ENCODE data around the gene HPX.
A peak's percentile ranks its signal among the peaks of the same experiment; 100 is the strongest.

HPX gene

DNA sequence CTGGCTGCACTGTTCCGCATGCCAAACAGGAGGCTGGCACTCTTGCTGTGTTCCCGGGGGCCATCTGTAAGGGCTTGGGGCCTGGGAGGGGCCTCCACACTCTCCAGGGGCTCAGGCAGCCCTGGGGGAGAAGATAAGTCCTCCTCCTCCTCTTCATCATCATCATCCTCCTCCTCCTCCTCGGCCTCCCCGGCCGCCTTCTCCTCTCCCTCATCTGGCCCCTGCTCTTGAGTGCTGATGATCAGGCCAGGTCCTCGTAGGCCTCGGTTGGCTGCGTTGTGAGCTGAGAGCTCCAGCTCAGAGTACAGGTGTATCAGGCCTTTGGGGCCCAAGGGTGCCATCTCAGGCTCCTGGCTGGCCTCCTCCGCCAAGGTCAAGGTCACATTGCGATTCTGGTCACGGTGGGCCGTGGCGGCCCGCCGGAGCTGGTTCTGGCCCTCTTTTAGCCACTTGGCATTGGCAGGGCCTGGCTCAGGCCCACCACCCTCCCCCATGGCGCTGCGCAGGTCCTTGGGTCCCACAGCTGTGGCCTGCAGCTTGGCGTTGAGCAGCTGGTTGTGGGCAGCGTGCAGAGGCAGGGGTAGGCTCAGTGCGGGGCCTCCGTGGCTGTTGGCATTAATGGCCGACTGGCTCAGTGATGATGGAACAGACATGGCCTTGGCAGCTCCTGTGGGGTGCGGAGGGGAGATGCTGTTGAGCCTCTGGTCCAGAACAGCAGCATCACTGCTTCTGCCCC, 29.9 kb downstream of the HPX start:
- H3K27me3 Mint-ChIP-seq = no peaks in the 10 kb centered on the region
- peaks cover 37% of the 10 kb centered on the region for H3K4me1 Mint-ChIP-seq
- H3K27ac Mint-ChIP-seq = peak overlapping the region; percentile 86
- no peak overlapping the region for H3K4me3 Mint-ChIP-seq
- peaks cover 6% of the 10 kb centered on the region for H3K36me3 Mint-ChIP-seq
- no peaks in the 10 kb centered on the region for H3K9me3 Mint-ChIP-seq

DNA sequence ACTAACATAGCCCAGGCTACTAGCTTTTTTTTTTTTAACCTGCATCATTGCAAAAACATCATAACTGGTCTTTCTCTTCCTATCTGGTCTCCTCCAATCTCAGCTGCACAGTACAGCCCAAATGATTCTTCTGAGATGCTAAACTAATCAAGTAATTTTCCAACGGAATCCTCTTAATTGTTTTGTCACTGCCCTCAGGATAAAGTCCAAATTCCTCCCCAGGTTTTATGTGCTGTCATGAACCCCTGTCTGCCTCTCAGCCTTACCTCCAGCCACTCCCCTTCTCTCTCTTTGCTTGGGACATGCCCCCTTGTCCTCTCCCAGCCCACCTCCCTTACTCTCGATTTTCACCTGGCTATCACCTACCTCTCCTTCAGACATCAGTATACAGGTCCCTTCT, 34.4 kb downstream of the HPX start:
- peaks cover 6% of the 10 kb centered on the region for H3K36me3 Mint-ChIP-seq
- H3K27me3 Mint-ChIP-seq = no peaks in the 10 kb centered on the region
- peak overlapping the region; percentile 83 for H3K27ac Mint-ChIP-seq
- H3K9me3 Mint-ChIP-seq = no peaks in the 10 kb centered on the region
- H3K4me3 Mint-ChIP-seq = peak overlapping the region; percentile 60
- H3K4me1 Mint-ChIP-seq = peaks cover 76% of the 10 kb centered on the region

GRCh38 chr11:6405846-6406245, 34.9 kb downstream of the HPX start:
- Mint-ChIP-seq H3K4me1 (peaks cover 81% of the 10 kb centered on the region), H3K4me3 (peak overlapping the region; percentile 60), H3K27ac (peak overlapping the region; percentile 83), H3K9me3 (no peaks in the 10 kb centered on the region), H3K36me3 (peaks cover 6% of the 10 kb centered on the region), H3K27me3 (no peaks in the 10 kb centered on the region)

- H3K4me3 Mint-ChIP-seq = no peak overlapping the region
- peaks cover 5% of the 10 kb centered on the region for H3K36me3 Mint-ChIP-seq
- peak overlapping the region; percentile 83 for H3K27ac Mint-ChIP-seq
- H3K9me3 Mint-ChIP-seq = no peaks in the 10 kb centered on the region
- no peaks in the 10 kb centered on the region for H3K27me3 Mint-ChIP-seq
- H3K4me1 Mint-ChIP-seq = peaks cover 84% of the 10 kb centered on the region
Observed at GRCh38 chr11:6405052-6405667, 35.6 kb downstream of the HPX start.

DNA sequence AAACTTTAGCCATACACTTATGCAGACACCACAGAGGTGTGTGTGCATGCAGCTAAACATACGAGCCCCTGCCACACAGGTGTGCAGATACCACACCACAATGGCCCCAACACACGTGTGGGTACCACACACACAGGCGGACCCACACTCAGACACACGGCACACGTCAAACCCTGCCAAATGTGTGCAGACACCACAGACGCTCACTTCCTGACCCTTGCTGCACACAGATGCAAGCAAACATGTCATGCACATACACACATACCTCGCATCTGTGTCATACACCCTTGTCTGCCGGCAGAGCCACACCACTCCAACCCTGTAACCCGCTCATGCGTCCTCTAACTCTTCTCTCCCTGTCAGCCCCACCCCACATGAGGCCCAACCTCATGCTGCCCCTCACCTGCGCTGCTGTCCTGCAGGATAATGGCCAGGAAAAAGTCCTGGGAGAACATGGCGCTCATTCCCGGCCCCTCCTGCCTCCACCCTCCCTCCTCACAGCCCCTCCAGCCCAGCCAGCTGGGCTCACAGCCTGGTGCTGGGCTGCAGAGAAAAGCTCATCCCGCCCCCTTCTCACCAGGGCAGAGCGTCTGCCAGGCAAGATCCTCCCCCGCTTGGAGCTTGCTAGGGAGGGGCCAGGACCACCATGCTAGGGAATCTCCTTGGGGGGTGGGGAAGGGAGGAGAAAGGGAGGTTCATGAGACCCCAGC, 36.3 kb downstream of the HPX start:
- no peaks in the 10 kb centered on the region for H3K9me3 Mint-ChIP-seq
- peak overlapping the region; percentile 77 for H3K27ac Mint-ChIP-seq
- no peaks in the 10 kb centered on the region for H3K27me3 Mint-ChIP-seq
- H3K36me3 Mint-ChIP-seq = peaks cover 5% of the 10 kb centered on the region
- H3K4me1 Mint-ChIP-seq = peaks cover 84% of the 10 kb centered on the region
- peak overlapping the region; percentile 64 for H3K4me3 Mint-ChIP-seq

- Mint-ChIP-seq H3K9me3 (no peaks in the 10 kb centered on the region), H3K27me3 (no peaks in the 10 kb centered on the region), H3K27ac (peak overlapping the region; percentile 52), H3K36me3 (peaks cover 9% of the 10 kb centered on the region), H3K4me3 (peak overlapping the region; percentile 83), H3K4me1 (peaks cover 87% of the 10 kb centered on the region)
Observed at GRCh38 chr11:6403539-6403938, 37.2 kb downstream of the HPX start.

- peaks cover 10% of the 10 kb centered on the region for H3K36me3 Mint-ChIP-seq
- H3K4me3 Mint-ChIP-seq = peak overlapping the region; percentile 83
- H3K27ac Mint-ChIP-seq = peak overlapping the region; percentile 93
- peaks cover 87% of the 10 kb centered on the region for H3K4me1 Mint-ChIP-seq
- no peaks in the 10 kb centered on the region for H3K9me3 Mint-ChIP-seq
- H3K27me3 Mint-ChIP-seq = no peaks in the 10 kb centered on the region
Observed at GRCh38 chr11:6402561-6402981, 38.2 kb downstream of the HPX start.

- Mint-ChIP-seq H3K4me3 (peak overlapping the region; percentile 83), H3K9me3 (no peaks in the 10 kb centered on the region), H3K27ac (peak overlapping the region; percentile 93), H3K36me3 (peaks cover 10% of the 10 kb centered on the region), H3K27me3 (no peaks in the 10 kb centered on the region), H3K4me1 (peaks cover 84% of the 10 kb centered on the region)
Observed at GRCh38 chr11:6402061-6402470, 38.7 kb downstream of the HPX start.

DNA sequence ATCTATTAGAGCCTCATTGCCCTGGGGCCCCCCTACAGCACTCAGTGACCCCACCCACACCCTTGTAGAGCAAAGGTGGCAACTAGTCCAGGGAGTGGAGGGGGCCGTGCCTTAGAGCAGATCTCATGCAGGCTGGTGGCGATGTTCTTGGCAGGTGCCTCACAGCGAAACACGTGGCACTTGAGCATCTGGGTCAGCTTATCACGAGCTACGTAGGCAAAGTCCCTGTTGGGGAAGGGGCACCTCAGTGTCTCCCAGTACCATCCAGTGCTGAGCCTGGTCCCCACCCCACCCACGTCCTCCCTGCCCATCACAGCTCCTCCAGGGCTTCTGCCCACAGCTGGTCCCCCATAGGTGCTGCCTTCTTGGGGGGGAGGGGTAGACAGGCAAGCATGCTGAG, 39.3 kb downstream of the HPX start:
- H3K9me3 Mint-ChIP-seq = no peaks in the 10 kb centered on the region
- H3K4me1 Mint-ChIP-seq = peaks cover 84% of the 10 kb centered on the region
- no peaks in the 10 kb centered on the region for H3K27me3 Mint-ChIP-seq
- no peak overlapping the region for H3K27ac Mint-ChIP-seq
- H3K36me3 Mint-ChIP-seq = peaks cover 10% of the 10 kb centered on the region
- no peak overlapping the region for H3K4me3 Mint-ChIP-seq

DNA sequence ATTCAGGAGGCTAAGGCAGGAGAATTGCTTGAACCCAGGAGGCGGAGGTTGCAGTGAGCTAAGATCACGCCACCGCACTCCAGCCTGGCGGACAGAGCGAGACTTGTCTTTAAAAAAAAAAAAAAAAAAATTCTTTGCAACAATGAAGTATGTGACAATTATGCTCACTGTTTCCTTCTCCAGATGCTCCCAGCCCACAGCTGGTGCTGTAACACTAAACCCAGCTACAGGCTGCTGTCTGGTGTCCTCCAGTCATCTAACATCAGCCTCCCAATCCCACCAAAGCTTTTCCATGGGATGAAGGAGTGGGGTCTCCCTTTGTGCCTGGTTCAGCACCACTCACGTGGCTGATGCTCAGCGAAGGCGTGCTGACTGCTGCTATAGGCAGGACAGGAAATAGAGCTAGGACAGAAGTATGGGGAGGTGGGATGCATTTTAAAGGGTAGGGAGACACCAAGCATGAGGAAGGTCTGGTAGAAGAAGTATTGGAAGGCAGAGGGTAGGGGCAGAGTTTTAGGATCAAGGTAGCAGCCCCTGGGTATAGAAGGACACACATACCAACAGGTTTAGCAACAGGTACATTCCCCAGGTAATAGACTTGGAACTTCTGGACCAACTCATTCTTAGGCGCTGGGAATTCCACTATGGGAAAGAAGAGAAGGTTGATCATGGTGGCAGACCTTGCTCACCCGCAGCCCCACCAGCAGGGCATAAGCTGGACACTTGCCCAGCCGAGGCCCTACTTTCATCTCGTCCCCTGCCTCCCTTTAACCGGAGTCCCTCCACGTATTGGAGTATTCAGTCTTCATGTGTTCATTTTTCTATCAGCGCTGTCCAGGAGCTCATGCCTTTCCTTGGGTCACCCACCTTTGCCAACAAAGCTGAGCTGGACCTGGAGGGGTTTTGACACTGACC, 40.1 kb downstream of the HPX start:
- Mint-ChIP-seq H3K4me1 (peaks cover 83% of the 10 kb centered on the region), H3K27me3 (no peaks in the 10 kb centered on the region), H3K9me3 (no peaks in the 10 kb centered on the region), H3K4me3 (no peak overlapping the region), H3K27ac (peak overlapping the region; percentile 2), H3K36me3 (peaks cover 12% of the 10 kb centered on the region)

DNA sequence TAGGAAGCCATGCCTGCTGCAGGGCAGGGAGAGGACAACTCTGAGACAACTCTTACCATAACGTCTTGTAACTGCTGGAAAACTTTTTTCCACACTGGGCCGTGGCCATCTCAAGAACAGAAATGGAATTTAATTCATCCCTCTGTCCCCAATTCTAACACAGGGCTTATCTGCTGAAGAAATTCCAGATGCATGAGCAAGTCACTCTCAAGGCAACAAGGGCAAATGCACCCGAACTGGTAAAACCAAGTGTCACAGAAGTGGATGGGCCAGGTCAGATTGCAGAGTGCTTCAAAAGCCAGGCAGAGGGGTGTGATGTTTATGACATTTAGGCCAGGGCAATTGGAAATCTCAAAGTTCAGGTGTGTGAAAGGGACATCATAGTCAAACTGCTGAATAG, 43.2 kb downstream of the HPX start:
- peaks cover 15% of the 10 kb centered on the region for H3K36me3 Mint-ChIP-seq
- no peaks in the 10 kb centered on the region for H3K27me3 Mint-ChIP-seq
- peaks cover 76% of the 10 kb centered on the region for H3K4me1 Mint-ChIP-seq
- no peak overlapping the region for H3K4me3 Mint-ChIP-seq
- no peaks in the 10 kb centered on the region for H3K9me3 Mint-ChIP-seq
- H3K27ac Mint-ChIP-seq = peak overlapping the region; percentile 56

GRCh38 chr11:6397156-6397555, 43.6 kb downstream of the HPX start:
- H3K27ac Mint-ChIP-seq = peak overlapping the region; percentile 56
- no peaks in the 10 kb centered on the region for H3K27me3 Mint-ChIP-seq
- H3K9me3 Mint-ChIP-seq = no peaks in the 10 kb centered on the region
- peaks cover 74% of the 10 kb centered on the region for H3K4me1 Mint-ChIP-seq
- H3K36me3 Mint-ChIP-seq = peaks cover 15% of the 10 kb centered on the region
- no peak overlapping the region for H3K4me3 Mint-ChIP-seq

- Mint-ChIP-seq H3K4me3 (no peak overlapping the region), H3K4me1 (peaks cover 76% of the 10 kb centered on the region), H3K36me3 (peaks cover 15% of the 10 kb centered on the region), H3K27ac (no peak overlapping the region), H3K27me3 (no peaks in the 10 kb centered on the region), H3K9me3 (no peaks in the 10 kb centered on the region)
Observed at GRCh38 chr11:6395470-6396060, 45.2 kb downstream of the HPX start.

DNA sequence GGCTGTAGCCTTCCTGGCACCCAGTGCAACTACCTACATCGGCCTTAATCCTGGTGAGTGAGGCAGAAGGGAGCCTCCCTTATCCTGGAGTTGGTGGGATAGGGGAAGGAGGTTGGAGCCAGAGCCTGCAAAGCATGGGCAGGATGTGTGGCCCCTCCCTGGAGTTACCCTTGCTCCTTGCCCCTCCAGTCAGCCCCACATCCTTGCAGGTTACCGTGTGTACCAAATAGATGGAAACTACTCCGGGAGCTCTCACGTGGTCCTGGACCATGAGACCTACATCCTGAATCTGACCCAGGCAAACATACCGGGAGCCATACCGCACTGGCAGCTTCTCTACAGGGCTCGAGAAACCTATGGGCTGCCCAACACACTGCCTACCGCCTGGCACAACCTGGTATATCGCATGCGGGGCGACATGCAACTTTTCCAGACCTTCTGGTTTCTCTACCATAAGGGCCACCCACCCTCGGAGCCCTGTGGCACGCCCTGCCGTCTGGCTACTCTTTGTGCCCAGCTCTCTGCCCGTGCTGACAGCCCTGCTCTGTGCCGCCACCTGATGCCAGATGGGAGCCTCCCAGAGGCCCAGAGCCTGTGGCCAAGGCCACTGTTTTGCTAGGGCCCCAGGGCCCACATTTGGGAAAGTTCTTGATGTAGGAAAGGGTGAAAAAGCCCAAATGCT, 46.7 kb downstream of the HPX start:
- Mint-ChIP-seq H3K4me3 (no peak overlapping the region), H3K9me3 (no peaks in the 10 kb centered on the region), H3K27me3 (no peaks in the 10 kb centered on the region)

More for the DNA sequence above, 46.7 kb downstream of the HPX start:
- H3K4me1 Mint-ChIP-seq = peaks cover 74% of the 10 kb centered on the region
- H3K27ac Mint-ChIP-seq = peak overlapping the region; percentile 3
- peaks cover 13% of the 10 kb centered on the region for H3K36me3 Mint-ChIP-seq
